OCI-LY1 (cell line): Measurements from ENCODE around the gene RBM47.

Source experiments
- H2AFZ ChIP-seq: fragments of 200-600 bp; sonication (generic), shearing (Covaris generic); 2 replicates; pipeline ENCODE4 v1.6.0; 2014; ENCODE audit warnings: antibody characterized with exemption, mild to moderate bottlenecking, low read length
- H3F3A ChIP-seq: fragments of 200-600 bp; sonication (generic), shearing (Covaris generic); 2 replicates; pipeline ENCODE4 v1.6.0; 2014; ENCODE audit warnings: mild to moderate bottlenecking, antibody characterized with exemption, low read length, moderate library complexity; ENCODE audit not compliant: insufficient read depth
- H3K27ac ChIP-seq: fragments of 200-600 bp; sonication (generic); 2 replicates; pipeline ENCODE4 v1.5.1; 2014; ENCODE audit warnings: low read length, mixed run types, mild to moderate bottlenecking, low read depth; ENCODE audit not compliant: poor library complexity, severe bottlenecking
- H3K27me3 ChIP-seq: fragments of 200-600 bp; sonication (generic); 2 replicates; pipeline ENCODE4 v1.6.0; 2014; ENCODE audit warnings: antibody characterized with exemption, mild to moderate bottlenecking, low read length, moderate library complexity; ENCODE audit not compliant: insufficient read depth
- H3K36me3 ChIP-seq: fragments of 200-600 bp; sonication (generic); 2 replicates; pipeline ENCODE4 v1.6.1; 2014; ENCODE audit warnings: mild to moderate bottlenecking, antibody characterized with exemption, low read length, moderate library complexity, mixed read lengths; ENCODE audit not compliant: insufficient read depth
- H3K4me1 ChIP-seq: fragments of 200-600 bp; sonication (generic); 2 replicates; pipeline ENCODE4 v1.5.1; 2014; ENCODE audit warnings: mild to moderate bottlenecking, low read length, moderate library complexity; ENCODE audit not compliant: insufficient read depth, severe bottlenecking
- H3K4me2 ChIP-seq: fragments of 200-600 bp; sonication (generic), shearing (Covaris generic); 2 replicates; pipeline ENCODE4 v1.6.1; 2014; ENCODE audit warnings: low read length
- H3K4me3 ChIP-seq: fragments of 200-600 bp; sonication (generic); 2 replicates; pipeline ENCODE4 v1.5.1; 2014; ENCODE audit warnings: low read length, low read depth, mild to moderate bottlenecking, mixed read lengths; ENCODE audit not compliant: poor library complexity, severe bottlenecking
- H3K79me2 ChIP-seq: fragments of 200-600 bp; shearing (Covaris generic); 2 replicates; pipeline ENCODE4 v1.6.1; 2016; ENCODE audit warnings: mixed run types, low read length, mixed read lengths; ENCODE audit not compliant: insufficient read depth
- H3K9ac ChIP-seq: fragments of 200-600 bp; sonication (generic), shearing (Covaris generic); 2 replicates; pipeline ENCODE4 v1.6.1; 2014; ENCODE audit warnings: mild to moderate bottlenecking, low read length, mixed read lengths
- H3K9me2 ChIP-seq: fragments of 200-600 bp; sonication (generic), shearing (Covaris generic); 2 replicates; pipeline ENCODE4 v1.6.1; 2014; ENCODE audit warnings: low read depth, mild to moderate bottlenecking, low read length, mixed read lengths
- H3K9me3 ChIP-seq: fragments of 200-600 bp; shearing (Covaris generic); 2 replicates; pipeline ENCODE4 v1.6.1; 2014; ENCODE audit warnings: low read length, mixed read lengths
- H4K20me1 ChIP-seq: fragments of 200-600 bp; sonication (generic), shearing (Covaris generic); 2 replicates; pipeline ENCODE4 v1.6.0; 2016; ENCODE audit warnings: mild to moderate bottlenecking, low read length; ENCODE audit not compliant: insufficient read depth
- CTCF ChIP-seq: fragments of 200-600 bp; sonication (generic), shearing (Covaris generic); IDR thresholded peaks from 2 replicates; pipeline ENCODE4 v1.5.1; 2017; ENCODE audit warnings: mild to moderate bottlenecking, antibody characterized with exemption, low read length, moderate library complexity, mixed read lengths
- EZH2 ChIP-seq: fragments of 200-600 bp; sonication (generic), shearing (Covaris generic); IDR thresholded peaks from 2 replicates; pipeline ENCODE4 v1.8.0; 2017; ENCODE audit warnings: borderline replicate concordance, mixed run types, mild to moderate bottlenecking, antibody characterized with exemption, low read length, moderate library complexity, mixed read lengths

Gene RBM47

GRCh38 chr4:40515398-40516293 lies 114.0 kb downstream of the RBM47 start:
- Histone ChIP-seq H3K27ac (no peak overlapping the region), H3K9me3 (no peaks in the 10 kb centered on the region), H3K27me3 (peaks cover 3% of the 10 kb centered on the region; the same call in 1 of the 2 replicates), H3K4me2 (peak overlapping the region; percentile 40), H4K20me1 (no peaks in the 10 kb centered on the region), H3F3A (no peaks in the 10 kb centered on the region), H3K36me3 (no peaks in the 10 kb centered on the region; the same call in 1 of the 2 replicates), H3K9me2 (no peaks in the 10 kb centered on the region), H3K4me1 (peaks cover 22% of the 10 kb centered on the region), H2AFZ (no peak overlapping the region), H3K9ac (no peak overlapping the region), H3K4me3 (peak overlapping the region; percentile 18), H3K79me2 (no peaks in the 10 kb centered on the region)
- TF ChIP-seq CTCF (no peak), EZH2 (no peak)

- Histone ChIP-seq H3K9me2 (no peaks in the 10 kb centered on the region), H3K9ac (no peak overlapping the region), H4K20me1 (no peaks in the 10 kb centered on the region), H3K27me3 (peaks cover 3% of the 10 kb centered on the region; the same call in 1 of the 2 replicates), H3K27ac (no peak overlapping the region), H3K4me1 (peaks cover 22% of the 10 kb centered on the region), H3K36me3 (no peaks in the 10 kb centered on the region; the same call in 1 of the 2 replicates), H3K9me3 (no peaks in the 10 kb centered on the region), H3K4me2 (peak overlapping the region; percentile 40), H3F3A (no peaks in the 10 kb centered on the region), H3K79me2 (no peaks in the 10 kb centered on the region), H3K4me3 (no peak overlapping the region), H2AFZ (no peak overlapping the region)
- no peak for TF ChIP-seq EZH2
- no peak for TF ChIP-seq CTCF
Measured at GRCh38 chr4:40515037-40515397, 114.6 kb downstream of the RBM47 start.

GRCh38 chr4:40514497-40514951 lies 115.1 kb downstream of the RBM47 start:
- Histone ChIP-seq H3K9me3 (no peaks in the 10 kb centered on the region), H4K20me1 (no peaks in the 10 kb centered on the region), H3K36me3 (no peaks in the 10 kb centered on the region; the same call in 1 of the 2 replicates), H3K9me2 (no peaks in the 10 kb centered on the region), H3K79me2 (no peaks in the 10 kb centered on the region), H3K27ac (no peak overlapping the region), H3K4me3 (no peak overlapping the region), H3K4me1 (peaks cover 22% of the 10 kb centered on the region), H3K4me2 (peak overlapping the region; percentile 40), H3K27me3 (peaks cover 3% of the 10 kb centered on the region; the same call in 1 of the 2 replicates), H3F3A (no peaks in the 10 kb centered on the region), H2AFZ (no peak overlapping the region), H3K9ac (no peak overlapping the region)
- TF ChIP-seq EZH2 (no peak), CTCF (no peak)
